ENCODE measurements around the gene PRDM11.

Gene PRDM11

DNA sequence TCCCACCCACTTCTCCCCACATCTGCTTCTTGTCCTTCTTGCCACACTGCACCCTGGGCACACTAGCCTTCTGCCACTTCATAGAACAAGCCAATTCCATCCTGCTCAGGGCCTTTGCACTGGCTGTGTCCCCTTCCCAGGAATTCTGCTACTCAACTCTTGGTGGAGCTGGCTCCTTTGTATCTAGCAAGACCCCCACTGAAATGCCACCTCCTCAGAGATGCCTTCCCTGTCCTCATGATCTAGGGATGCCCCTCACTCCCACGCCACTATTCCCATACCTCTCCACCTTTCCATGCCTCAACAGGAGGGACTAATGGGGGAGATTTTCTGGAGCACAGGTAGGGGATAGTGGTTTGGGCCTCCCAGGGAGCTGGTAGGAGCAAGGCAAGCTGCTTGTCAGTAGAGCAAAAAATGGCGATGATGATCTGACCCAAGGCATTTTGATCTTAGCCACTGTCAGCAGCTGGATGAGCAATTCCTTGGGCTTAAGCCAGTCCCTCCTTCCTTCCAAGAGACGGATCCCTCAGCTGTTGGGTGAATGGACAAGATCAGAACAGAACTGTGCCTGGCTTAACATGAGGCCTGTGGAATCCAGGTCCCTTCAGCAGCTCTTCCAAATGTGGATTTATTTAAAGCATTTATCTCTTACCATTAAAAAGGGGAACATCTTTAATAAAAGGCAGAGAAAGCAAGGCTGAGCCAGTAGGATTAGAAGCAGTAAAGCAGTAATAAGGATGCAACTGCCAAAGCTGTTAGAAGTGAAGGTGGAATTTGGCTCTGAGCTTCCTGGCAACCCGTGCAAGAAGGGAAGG lies 4.0 kb upstream of the PRDM11 start:
- DNase-seq: no peak

DNA sequence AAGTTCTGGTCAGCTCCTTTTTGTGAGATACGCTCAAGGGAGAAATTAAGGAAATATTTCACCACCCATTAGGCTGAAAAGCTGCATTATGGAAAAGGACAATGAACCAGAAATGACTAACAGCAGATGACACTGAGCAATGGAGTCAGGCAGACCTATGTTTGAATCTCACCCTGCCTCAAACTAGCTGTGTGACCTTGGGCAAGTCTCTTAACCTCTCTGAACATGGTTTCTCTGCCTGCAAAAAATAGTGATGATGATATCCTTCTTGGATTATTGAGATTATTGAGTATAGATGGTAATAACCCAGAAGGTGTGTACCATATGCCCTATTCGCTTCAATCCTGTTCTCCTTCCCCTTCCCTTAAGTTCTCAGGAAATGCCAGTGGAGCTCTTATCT lies 2.9 kb upstream of the PRDM11 start:
- DNase-seq: no peak

DNA sequence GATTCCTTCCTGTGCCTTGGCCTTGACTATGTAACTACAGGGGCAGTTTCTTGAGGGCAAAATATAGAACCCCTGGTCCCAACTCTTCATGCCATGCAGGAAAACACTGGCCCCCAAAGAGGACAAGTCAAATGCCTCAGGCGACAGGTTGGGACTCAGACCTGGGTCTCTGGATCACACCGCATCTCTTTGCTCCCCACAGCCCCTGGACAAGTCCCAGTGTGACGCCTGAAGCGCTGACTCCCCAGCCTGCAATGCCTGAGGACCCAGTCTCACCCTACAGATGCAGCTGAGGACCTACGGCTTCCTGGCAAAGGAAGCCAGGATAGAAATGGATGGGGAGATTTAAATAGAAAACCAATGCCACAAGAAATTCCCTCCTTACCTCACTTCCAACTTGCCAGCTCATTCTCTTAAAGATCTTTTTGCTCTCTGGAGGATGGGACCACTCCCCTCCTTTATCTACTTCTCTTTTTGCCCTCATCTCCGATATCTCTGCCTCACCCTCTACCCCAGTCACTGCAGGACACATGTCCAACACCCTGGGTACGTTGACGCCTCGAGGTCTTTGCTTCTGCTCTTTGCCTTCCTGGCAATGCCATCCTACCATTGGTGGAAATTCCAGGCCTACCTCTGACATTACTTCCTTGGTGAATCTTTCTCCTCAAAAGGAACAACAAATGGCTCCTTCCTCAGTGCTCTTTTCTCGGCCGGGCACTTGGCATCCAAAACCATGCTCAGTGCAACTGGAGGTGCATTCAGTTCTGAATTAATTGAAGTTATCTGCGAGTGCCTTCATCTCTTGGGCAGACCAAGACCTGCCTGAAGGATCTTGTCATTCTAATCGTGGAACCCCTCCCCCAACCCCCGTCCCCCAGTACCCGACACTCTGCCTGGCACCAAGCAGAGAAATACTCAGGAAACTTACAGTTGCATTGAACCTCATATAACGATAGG lies 2.0 kb upstream of the PRDM11 start:
- DNase-seq: no peak

DNA sequence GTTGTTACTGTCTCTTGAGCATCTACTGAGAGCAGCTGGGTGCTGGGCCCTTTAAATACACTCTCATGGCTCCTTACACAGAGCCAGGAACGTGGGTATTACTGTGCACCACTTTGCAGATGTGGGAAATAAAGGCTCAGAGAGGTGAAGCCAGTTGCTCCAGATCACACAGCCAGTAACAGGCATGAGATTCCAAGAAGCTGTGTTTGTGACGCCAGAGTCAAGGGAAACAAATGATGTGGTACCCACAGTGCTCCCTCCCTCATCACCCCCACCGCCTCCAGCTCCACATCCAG lies 1.4 kb upstream of the PRDM11 start:
- DNase-seq: no peak

DNA sequence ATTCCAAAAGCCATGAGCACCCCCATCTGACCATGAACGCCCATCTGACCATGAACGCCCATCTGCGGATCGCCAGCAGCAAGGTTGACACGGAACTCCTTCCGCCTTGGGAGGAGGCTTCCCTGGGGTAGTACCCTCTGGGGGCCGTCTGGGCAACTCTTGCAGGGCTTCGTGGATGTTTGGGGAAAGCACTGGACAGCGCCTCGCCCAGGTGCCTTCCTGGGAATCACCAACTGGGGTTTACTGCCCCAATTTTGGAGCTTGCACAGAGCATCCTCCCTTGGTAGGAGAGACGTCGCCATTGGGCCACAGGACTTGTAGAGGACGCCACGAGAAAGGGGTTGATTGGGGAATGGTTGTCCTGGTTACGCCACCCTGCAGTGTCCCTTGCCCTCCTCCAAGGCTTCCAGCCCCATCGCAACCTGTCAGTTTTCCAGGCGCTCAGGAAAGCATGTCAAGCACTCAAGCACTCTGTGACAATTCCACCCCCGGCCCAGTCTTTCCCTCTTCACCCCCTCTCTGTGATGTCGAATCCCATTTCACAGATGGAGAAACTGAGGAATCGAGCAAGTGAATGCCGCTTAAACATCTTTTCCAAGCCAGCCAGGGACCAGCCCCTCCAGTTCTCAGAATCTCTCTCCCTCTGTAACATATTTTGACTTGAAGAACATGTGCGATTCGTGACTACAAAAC lies 914 bp upstream of the PRDM11 start:
- DNase-seq: no peak

DNA sequence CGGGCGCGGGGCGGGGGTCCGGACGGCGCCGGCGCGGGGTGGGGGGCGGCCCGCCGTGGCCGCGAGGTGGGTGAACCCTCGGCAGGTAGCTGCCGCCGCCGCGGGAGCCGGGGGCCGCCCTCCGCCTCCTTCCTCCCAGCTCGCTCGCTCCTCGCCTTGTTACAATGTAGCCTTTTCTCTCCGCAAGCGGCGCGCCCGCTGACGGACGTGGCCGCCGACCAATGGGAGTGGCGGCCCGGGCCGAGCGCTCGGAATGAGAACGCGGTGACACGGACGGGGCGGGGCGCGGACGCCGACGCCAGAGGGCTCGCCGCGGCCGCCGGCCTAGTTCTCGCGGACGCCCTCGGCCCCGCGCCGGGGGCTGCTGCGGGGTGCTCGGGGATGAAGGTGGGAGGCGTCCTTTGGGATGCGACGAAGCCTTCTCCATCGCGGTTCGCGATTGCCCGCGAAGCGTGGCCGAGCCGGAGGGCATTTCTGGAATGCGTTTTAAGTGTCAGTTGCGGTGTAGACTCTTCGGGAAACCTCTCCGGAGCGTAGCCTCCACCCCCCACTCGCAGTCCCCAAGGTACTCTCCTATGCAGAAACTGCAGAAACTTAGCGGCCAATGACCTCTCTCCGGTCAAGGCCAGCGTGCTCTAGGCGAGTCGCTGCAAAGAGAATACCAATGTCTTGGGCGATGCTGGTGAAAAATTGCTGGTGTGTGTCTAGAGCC lies 734 bp downstream of the PRDM11 start:
- peak; percentile 93 for DNase-seq

DNA sequence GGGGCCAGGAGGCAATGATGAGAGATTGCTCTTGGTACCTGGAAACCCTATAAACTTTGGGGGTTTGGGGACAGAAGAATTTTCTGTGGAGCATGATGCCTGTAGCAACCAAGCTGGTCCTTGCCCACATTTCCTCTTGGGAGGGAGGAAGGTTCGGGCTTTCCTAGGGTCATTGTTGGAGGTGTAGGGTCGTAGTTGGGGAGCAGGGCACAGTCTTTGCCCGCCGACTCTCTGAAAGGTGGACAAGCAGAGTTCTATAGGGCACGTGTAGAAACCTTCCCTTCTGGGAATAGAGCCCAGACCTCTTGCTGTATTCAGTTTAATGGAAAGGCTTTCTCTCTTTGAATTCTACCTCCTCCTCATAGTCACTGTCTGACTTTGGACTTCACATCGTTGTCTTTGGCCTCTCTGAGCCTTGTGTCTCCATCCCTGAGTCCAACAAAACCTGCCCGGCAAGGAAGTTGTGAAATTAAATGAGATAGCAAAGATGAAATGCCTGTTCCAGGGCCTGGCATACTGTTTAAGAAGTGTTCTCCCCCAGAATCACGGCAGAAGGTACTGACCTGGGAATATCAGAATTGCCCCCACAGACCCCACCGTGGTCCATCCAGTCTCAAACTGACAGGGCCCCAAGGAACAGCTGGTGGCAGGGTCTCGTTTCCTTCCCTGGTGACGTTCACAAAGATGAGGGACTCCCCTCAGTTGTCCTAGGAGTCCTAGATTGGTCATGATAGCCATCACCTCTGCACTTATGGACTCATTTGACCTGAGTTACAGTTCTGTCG lies 1.6 kb downstream of the PRDM11 start:
- no peak for DNase-seq

DNA sequence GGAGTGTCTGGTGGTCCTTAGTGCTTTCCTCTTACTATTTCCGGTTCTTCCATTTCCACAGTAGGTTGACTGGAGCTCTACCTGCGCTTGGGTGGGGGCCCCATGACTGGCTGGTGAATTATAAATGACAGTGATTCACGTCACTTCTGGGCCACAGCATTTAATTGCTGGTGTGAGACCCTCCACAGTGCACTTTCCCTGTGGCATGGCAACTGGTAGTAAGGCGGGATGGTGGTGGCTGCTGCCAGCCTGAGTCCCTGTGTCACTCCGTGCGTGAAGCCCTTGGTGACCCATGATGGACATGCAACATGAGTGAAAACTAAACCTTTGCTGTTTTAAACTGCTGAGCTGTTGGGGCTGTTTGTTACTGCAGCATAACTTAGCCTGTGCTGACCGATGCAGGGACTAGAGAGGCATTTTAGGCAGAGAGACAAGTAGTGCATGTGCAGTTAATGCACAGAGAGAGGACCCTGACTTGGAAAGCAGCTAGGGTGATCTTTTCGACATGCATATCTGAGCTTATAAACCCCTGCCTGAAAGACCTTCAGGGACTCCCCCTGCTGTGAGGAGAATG lies 3.1 kb downstream of the PRDM11 start:
- DNase-seq: no peak

DNA sequence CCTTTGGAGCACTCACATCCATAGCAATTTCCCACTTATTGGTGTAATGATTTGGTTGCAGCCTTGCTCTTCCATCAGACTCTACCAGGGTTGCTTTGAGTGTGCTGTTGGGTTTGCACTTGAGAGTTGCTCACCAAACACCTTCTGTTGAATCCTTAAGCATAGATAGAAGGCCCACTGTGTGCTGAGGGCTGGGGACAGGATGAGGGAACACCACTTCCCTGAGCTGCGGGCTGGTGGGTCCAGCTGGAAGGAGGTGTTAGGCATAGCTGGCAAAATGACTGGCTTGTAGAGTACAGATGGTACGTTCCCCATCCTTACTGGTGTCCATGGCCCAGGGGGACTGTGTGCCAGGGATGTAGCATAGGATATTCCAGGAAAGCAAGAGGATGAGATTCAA lies 3.9 kb downstream of the PRDM11 start:
- DNase-seq: no peak

DNA sequence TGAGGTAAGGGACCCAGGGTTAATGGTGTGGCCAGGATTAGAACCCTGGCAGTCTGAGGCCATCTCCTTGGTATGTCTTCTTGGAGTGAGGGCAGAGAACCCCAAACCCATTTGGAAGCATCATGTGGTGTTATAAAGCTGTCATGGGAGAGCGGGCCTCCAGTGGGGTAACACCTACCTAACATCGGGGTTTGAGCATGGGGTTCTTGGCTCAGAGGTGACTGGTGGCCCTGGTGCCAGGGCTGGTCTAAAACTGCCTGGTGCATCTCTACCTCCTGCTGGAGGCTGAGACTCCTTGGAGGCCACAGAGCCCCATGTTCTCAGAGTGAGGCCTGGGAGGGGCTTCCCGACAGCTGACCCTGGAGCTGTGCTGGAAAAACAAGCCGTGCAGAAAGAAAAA lies 4.5 kb downstream of the PRDM11 start:
- no peak for DNase-seq

DNA sequence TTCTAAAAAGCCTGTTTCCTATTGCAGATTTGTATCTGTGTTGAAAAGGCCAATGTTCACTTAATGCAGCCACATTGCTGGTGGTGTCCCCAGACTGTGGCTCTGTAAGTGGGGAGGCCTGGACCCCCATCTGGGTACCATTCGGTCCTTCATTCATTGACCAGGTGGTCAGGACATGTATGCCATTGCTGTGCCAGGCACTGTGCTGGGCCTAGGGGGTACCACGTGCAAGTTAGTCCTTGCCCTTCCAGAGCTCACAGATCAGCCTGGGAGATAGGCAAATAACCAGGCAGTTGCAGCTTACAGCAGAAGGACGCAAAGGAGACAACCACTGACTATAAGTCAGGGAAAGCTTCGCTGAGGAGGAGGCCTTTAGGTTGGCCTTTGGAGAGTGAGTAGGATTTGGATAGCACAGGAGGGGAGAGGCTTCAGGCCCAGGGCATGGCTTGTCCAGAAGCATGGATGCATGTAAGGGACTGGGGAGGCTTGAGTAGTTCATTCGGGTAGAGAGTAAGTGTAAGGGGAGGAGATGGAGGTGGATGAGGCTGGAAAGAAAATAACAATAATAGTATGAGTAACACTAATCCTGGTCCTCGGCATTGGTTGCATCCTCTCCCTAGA lies 5.0 kb downstream of the PRDM11 start:
- no peak for DNase-seq

DNA sequence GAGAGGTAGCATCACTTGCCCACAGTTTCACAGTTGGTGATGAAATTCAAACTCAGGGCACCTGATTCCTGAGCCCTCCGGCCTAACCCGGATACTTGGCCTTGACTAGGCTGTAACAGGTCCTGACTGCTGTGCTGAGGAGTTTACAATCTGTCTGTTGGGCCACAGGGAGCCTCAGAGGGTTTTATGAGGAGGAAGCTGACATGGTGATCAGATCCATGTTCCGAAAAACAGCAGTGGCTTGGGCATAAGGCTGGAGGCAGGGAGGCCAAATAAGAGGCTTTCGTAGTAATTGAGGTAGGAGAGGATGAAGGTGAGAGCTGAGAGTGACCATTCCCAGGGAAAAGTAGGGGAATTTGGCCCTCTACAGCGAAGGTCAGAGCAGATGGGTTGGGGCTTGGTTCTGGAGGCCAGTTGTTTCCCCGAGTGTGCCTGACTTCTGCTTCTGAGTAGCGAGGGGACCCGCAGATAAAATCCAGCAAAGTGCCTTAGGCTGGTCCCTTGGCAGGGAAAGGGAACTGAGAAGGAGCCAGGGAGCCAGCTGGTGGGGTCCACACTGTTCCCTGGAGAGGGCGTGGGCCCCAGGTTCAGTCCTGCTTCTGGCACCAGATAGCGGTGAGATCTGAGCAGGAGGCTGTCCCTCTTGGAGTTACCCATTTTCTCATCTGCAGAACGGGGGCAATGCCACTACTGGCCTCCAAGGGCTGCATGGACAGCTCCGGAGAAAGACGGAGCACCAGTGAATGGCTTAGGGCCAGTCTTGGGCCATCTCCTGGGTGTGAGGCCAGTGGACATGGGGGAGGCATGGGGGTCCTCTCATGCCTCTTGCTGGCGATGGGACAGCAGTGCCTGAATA lies 6.5 kb downstream of the PRDM11 start:
- no peak for DNase-seq

DNA sequence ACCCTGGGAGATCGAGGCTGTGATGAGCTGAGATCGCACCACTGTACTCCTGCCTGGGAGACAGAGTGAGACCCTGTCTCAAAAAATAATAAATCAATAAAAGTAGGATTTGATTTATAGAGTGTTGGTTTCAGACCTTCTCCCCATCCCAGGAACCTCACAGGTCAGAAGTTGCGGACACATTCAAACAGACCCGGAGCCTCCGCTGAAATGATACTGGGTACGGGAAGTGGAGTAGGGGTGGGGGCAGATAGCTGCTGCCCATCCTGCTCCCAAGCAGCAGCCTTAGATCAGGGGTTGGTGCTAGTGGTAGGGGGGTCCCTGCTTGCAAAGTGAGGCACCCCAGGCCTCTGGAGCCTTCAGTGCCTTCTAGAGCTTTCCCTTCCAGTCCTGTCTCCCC lies 7.8 kb downstream of the PRDM11 start:
- no peak for DNase-seq

DNA sequence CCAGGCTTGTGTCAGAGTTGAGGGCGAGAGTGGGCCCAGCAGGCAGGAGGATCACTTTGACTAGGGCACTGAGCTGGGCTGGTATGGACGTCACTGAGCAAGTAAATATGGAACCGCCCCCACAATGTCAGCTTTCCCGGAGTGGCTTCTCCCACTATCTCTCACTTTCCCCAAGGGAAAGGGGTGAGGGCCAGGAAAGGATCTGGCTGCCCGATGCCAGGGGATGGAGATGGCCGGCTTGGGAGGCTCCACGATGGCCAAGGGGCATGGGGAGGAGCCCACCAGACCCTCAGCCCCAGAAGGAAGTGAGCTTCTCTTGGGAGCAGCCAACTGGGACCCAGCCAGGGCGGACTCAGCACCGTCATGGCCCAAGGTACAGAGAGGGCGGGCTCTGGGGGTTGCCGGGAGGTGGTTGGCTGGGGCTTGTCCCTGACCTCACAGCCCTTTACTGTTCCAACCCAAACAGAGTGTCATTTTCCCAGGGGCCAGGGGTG lies 8.7 kb downstream of the PRDM11 start:
- DNase-seq: no peak

DNA sequence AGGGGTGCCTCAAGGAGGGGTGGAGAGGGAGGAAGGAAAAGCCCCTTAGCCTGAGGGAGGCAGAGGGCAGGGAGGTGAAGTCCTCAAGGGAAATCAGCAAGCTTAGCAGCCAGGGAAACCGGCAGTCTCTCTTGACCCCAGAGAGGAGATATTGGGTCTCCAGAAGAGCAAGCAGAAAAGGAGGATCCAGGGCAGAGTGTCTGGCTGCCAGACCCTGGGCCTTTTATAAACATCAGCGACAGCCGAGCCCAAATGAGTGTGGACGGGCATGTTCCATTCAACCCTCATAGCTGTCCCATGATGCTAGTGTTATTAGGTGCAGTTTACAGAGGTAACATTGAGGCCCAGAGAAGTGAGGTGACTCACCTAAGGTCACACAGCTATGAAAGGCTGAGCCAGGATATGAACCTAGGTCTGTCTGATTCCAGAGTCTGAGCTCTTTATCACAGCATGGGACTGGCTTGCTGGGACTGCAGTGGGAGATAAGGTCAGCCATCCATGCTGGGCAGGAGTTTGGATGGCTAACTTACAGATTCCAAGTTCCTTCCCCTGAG lies 9.3 kb downstream of the PRDM11 start:
- DNase-seq: no peak

DNA sequence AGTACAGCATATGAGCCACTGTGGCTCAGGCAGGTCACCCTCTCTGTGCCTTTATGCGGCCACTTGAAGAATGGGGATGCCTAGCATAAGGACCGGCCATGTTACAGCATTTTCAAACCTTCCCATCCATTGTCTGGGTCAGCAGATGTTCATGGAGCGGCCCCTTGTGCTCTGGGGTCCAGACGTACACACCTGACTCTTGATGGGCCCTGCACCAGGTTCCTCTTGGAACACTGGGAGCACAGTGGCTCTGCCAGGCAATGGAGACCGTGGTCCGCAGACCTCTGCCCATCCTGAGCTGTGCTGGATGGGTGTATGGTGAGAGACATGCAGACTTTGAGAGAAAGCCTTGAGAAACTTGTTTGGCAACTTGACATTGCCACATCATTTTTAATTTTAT lies 9.8 kb downstream of the PRDM11 start:
- no peak for DNase-seq

DNA sequence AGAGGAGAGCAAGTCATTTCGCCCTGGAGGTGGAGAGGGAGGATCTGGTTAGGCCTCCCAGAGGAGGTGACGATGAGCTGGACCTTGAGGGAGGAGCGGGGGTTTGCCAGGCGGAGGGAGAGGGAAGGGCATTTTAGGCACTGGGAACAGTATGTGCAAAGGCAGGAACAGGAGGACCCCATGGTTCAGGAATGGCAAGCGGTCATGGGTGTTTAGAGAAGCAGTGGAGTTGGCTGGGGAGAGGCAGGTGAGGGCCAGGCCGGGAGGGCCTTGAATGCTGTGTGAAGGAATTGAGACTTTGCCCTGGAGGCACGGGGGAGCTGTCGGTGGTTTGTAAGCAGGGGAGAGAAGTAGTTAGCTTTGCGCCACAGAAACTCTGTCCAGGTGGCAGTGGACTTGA lies 10.3 kb downstream of the PRDM11 start:
- DNase-seq: no peak

DNA sequence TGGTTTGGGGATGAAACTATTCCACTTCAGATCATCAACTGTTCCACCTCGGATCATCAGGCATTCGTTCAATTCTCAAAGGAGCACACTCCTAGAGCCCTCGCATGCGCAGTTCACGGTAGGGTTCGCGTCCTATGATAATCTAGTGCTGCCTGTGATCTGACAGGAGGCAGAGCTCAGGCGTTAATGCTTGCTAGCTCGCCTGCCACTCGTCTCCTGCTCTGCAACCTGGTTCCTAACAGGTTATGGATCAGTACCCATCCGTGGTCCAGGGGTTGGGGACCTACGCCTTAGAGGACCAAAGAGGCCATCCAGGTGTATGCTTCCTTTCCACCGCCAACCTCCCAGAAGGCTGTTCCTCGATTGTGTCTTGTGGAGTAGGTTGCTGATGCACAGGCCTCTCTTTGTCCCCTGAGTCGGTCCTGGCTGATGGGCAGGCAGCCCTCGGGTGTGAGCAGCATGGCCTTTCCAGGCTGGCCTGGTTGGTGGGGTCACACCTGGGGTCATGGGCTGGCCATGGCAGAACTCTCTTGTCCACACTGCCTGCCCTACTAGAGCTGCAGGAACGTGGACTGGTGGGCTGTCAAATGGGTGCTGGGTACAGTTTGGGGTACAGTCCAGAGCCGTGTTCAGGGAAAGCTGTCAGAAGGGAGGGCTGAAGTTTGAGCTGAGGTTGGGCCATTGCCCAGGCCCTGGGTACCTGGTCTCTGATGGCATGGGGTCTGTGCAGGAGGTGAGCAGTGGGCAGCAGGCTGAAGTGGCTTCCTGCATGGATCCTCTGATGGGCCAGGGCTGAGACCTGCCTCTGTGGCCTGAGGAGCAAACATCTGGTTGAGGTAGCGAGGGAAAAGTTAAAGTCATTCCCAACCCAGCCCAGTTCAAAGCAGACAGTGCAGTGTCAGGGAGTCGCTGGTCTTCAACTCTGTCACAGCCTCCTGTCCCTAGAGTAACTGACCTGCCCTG lies 11.1 kb downstream of the PRDM11 start:
- DNase-seq: no peak

All from DMS153 (cell line).